GM21528 (cell line): ENCODE measurements around the gene WDR91.

Experiments used
- ATAC-seq: cut with Tn5 transposase; IDR thresholded peaks from one replicate; pipeline ENCODE4 v1.9.1; 2021; ENCODE audit warnings: mild to moderate bottlenecking, moderate library complexity; ENCODE audit not compliant: unreplicated experiment, low FRiP score

Gene WDR91

GRCh38 chr7:135201350-135201749 is 10.0 kb downstream of the WDR91 start:
- no peak for ATAC-seq

GRCh38 chr7:135200821-135201331 is 10.4 kb downstream of the WDR91 start:
- no peak for ATAC-seq

GRCh38 chr7:135199439-135199838 is 11.9 kb downstream of the WDR91 start:
- no peak for ATAC-seq

- no peak for ATAC-seq
These were observed 13.2 kb downstream of the WDR91 start for GRCh38 chr7:135197906-135198655.

- no peak for ATAC-seq
These were observed 14.0 kb downstream of the WDR91 start for GRCh38 chr7:135197343-135197742.

- no peak for ATAC-seq
These were observed 15.2 kb downstream of the WDR91 start for GRCh38 chr7:135195968-135196629.

GRCh38 chr7:135195156-135195555 is 16.2 kb downstream of the WDR91 start:
- no peak for ATAC-seq

- ATAC-seq: no peak
These were observed 16.7 kb downstream of the WDR91 start for GRCh38 chr7:135194494-135195095.

- no peak for ATAC-seq
These were observed 17.7 kb downstream of the WDR91 start for GRCh38 chr7:135193615-135194081.

GRCh38 chr7:135192914-135193536 is 18.3 kb downstream of the WDR91 start:
- ATAC-seq: no peak

- ATAC-seq: no peak
These were observed 20.6 kb downstream of the WDR91 start for GRCh38 chr7:135190703-135191102.

GRCh38 chr7:135189961-135190360 is 21.4 kb downstream of the WDR91 start:
- no peak for ATAC-seq

- ATAC-seq: no peak
These were observed 22.1 kb downstream of the WDR91 start for GRCh38 chr7:135189221-135189662.

- no peak for ATAC-seq
These were observed 22.9 kb downstream of the WDR91 start for GRCh38 chr7:135188298-135188984.

GRCh38 chr7:135186841-135187253 is 24.5 kb downstream of the WDR91 start:
- ATAC-seq: no peak

- no peak for ATAC-seq
These were observed 25.1 kb downstream of the WDR91 start for GRCh38 chr7:135186261-135186540.

- ATAC-seq: no peak
These were observed 25.7 kb downstream of the WDR91 start for GRCh38 chr7:135185471-135186260.

- ATAC-seq: no peak
These were observed 27.0 kb downstream of the WDR91 start for GRCh38 chr7:135184254-135184841.

GRCh38 chr7:135183478-135183877 is 27.8 kb downstream of the WDR91 start:
- ATAC-seq: no peak
